Stimulated activated CD4-positive, alpha-beta T cell treated with anti-CD3 and anti-CD28 coated beads, Interleukin-12 subunit alpha, Interleukin-12 subunit beta, amount 100 ng/mL, for 48 hours (primary cell): ENCODE data around the gene DRAXIN.

Source experiments
- DNase-seq, 3 donors: peaks; one replicate each; pipeline ENCODE4 v3.0.0-alpha.2; 2020; ENCODE audit warnings: low read depth in 2 of 3, low spot score in 1 of 3

The DRAXIN gene

DNA sequence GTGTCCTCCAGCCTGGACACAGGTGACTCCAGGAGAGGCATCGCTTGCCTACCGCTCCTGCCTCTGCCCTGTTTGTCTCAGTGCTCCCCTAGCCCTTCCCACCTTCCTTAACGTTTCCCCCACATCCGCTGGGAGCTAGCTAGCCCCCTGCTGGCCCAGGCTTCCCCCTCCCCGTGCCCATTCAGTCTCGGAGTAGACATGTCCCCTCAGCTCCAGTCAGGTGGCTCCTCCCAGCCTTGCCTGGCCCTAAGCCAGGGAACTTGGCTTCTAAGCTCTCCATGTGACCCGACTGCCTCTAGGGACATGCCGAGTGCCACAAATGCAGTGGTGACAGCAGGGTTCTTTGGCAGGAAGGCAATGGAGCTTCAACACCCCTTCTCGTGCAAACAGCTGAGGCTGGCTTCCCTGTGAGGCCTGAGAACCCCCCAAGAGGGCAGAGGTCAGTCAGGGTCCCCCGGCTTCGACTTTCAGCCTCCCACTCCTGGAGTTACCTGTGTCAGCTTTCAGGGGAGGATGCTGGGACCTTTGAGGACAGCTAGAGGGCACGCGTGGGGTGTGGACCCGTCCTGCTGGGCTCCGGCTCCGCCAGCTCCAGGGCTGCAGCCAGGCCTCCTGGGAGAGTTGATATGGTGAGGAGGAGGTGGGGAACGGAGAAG lies 16.2 kb downstream of the DRAXIN start:
- DNase-seq = no peak

DNA sequence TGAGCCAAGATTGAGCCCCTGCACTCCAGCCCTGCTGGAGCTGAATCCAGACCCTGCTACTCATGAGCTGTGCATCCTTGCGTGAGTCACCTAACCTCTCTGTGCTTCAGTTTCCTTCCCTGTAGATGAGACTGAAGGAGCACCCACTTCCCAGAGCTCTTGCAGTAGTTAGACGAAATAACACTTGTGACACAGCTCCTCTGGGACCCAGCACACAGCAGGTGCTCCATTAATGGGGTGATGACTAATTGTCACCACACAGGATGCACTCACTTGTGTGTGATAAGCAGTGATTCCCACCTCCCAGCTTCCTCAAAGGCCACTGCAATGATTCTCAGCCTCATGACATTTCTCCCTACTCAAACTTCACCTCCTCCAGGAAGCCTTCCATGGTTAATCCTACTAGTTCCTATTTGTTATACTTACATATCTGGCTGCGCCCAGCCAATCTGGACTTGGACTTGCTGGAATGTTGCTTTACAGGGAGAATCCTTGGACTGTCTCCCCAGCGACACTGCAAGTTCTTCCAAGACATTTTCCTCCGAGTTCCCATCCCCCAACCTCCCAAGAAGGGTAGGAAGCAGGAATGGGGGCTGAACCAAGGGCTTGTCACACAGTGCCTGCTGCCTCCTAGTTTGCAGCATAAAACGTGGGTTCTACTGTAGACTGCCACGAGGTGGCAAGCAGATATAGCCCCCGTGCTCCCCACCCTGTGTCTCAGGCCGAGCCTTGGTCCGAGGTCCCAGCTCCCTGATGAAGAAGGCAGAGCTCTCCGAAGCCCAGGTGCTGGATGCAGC lies 17.2 kb downstream of the DRAXIN start:
- DNase-seq = no peak

DNA sequence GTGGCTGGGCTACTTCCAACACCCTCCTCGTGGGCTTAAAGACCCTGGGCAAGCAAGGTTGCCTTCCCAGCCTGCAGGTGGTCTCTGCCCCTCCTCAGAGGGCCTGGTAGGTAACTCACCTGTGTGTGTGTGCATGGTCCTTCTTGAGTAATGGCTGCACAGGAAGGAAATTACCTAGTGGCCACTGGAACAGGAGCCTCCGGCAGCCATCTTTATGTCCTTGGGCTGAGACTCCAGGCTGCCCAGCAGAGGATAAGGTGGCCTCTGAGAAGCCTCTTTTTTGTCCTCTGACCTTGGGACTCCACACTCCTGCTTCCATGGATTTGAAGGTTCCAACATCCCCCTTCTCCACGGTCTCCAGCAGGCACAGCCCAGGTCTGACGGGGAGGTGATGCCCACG lies 20.0 kb downstream of the DRAXIN start:
- DNase-seq = no peak

DNA sequence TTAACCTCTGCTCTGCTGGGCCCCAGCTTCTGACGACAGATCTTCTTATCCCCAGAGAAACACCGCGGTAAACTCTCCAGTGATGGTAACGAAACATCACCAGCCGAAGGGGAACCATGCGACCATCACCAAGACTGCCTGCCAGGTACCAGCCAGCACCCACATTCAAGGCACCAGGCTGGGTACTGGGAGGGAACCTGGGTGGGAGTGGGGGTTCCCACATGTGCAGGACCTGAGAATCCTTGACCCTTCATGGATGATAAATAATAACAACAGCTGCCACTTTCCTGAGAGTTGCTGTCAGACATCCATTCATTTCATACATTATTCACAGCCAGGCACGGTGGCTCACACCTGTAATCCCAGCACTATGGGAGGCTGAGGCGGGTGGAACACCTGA lies 20.8 kb downstream of the DRAXIN start:
- no peak for DNase-seq

DNA sequence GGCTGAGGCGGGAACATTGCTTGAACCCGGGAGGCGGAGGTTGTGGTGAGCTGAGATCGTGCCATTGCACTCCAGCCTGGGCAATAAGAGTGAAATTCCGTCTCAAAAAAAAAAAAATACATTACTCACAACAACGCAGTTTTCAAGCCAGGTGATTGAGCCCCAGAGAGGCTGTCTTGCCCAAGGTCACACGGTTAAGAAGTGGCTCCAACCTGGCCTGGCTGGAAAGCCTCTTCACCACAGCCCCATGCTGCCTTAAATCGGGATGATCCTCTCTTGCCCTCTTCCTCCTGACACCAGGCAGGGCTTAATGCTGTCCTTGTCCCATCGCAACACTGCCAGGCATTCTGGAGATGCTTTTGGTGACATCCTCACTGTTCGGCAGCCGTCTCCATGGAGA lies 21.6 kb downstream of the DRAXIN start:
- no peak for DNase-seq

GRCh38 chr1:11714831-11715575 lies 23.5 kb downstream of the DRAXIN start:
- DNase-seq = no peak

DNA sequence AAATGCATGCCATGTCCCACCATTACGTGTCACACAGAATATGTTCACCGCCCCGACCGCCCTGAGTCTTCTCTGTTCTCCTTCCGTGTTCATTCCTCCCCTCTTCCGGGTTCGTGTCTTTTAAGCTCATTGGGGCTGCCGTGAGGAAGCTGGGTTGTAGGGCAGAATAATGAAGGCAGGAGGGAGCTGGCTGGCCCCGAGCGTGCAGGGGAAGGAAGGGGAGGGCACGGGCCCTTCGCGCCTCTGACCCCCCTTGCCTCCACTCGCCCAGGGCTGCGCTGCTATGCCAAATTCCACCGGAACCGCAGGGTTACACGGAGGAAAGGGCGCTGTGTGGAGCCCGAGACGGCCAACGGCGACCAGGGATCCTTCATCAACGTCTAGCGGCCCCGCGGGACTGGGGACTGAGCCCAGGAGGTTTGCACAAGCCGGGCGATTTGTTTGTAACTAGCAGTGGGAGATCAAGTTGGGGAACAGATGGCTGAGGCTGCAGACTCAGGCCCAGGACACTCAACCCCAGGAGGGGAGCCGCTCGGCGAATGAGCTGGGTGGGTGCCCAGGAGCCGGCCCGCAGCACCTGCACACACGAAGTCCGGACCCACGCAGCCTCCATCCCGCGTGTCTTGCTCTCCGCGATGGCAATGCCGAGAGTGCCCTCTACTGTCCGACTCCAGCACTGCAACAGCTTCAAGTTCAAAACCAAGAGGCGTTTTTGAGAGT lies 28.0 kb downstream of the DRAXIN start:
- peak; percentile 63 to 88 (median 73) for DNase-seq

GRCh38 chr1:11720033-11720376 lies 28.5 kb downstream of the DRAXIN start:
- DNase-seq = no peak

DNA sequence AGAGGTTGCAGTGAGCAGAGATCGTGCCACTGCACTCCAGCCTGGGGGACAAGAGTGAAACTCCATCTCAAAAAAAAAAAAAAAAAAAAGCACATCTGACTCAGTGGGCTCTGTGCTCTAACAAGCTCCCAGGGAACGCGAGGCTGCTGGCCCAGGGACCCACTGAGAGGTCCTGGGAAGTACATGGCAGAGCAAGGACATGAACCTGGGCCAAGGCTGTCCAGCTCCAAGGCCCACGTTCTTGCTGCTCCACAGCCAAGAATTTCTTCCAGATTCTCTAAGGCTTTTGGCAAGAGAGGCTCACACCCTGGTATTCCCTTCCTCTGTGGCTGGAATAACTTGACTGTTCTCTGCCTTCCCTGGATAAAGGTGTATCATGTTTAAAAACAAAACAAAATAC lies 29.0 kb downstream of the DRAXIN start:
- no peak for DNase-seq

GRCh38 chr1:11721311-11721710 lies 29.8 kb downstream of the DRAXIN start:
- no peak for DNase-seq

GRCh38 chr1:11722538-11722937 lies 31.0 kb downstream of the DRAXIN start:
- DNase-seq = no peak

GRCh38 chr1:11725616-11726015 lies 34.1 kb downstream of the DRAXIN start:
- no peak for DNase-seq

DNA sequence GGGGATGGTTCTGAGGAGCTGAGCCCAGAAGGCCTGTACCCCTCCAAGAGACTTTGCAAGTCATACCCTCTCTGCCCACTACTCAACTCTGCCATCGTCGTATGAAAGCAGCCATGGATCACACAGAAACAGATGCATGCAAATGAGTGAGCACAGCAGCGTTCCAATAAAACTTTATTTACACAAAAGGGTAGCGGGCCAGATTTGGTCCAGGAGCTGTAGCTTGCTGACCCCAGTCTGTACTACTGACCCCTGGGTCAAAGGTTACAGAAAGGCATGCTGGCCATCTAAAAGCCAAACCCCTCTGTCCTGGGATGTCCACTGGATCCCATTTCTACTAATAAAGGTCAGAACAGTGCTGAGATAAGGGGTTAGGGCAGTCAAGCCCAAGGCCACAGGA lies 35.6 kb downstream of the DRAXIN start:
- no peak for DNase-seq

DNA sequence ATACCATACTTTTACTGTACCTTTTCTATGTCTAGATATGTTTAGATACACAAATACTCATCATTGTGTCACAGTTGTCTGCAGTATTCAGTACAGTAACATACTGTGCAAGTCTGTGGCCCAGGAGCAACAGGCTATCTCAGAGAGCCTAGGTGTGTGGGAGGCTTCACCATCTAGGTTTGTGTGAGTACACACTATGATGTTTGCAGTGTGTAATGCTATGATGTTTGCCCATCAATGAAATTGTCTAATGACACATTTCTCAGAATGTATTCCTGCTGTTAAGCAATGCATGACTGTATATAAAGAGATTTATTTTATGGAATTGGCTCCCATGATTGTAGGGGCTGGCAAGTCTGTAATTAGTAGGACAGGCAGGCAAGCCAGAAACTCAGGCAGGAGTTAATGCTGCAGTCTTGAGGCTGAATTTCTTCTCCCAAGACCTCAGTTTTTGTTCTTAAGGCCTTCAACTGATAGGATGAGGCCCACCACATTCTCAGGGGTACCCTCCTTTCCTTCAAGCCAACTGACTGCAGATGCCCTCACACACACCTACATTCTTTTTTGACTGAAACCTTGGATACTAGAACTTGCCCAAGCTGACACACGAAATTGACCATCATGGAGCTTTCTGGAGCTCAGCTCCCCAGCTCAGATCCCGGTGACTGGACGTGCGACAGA lies 36.8 kb downstream of the DRAXIN start:
- no peak for DNase-seq

GRCh38 chr1:11729155-11729497 lies 37.6 kb downstream of the DRAXIN start:
- DNase-seq = no peak

DNA sequence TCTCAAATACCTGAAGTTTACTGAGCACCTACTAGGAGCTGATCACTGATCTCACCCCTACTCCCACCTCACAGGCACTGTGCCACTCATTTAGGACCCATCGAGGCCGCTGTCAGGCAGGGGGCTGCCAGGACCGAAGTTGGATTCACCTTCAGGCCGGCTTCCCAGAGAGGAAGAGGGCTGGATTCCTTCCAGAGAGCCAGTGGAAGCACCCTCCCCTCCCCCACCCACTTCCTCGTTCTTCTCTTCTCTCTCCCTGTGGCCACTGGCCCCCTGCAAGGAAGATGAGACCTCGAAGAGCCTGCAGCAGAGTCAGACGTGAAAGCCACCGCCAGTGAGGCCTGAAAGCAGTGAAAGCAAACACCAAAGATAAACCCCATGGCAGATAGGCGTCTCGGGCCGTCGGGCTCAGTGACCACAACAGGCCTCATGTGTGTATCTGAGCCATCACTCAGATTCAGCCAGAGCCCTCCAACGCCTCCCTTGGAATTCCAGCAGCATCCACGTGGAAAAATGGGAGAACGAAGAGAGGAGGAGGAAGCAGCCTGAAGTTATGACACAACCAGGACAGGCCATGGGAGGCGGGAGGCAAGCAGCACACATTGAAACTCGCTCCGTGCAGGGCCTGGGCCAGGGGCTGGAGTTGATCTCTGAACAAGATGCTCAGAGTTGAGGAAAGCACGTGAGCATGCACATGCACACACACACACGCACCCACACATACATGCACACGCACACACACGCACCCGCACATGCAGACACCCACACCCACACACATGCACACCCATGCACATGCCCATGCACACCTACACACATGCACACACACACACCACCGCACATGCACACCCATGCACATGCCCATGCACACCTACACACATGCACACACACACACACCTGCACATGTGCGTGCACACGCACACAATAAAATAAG lies 38.3 kb downstream of the DRAXIN start:
- no peak for DNase-seq

GRCh38 chr1:11730429-11730891 lies 39.0 kb downstream of the DRAXIN start:
- DNase-seq = no peak

GRCh38 chr1:11731691-11732283 lies 40.3 kb downstream of the DRAXIN start:
- DNase-seq = no peak

- no peak for DNase-seq
Observed at GRCh38 chr1:11733306-11733705, 41.8 kb downstream of the DRAXIN start.

DNA sequence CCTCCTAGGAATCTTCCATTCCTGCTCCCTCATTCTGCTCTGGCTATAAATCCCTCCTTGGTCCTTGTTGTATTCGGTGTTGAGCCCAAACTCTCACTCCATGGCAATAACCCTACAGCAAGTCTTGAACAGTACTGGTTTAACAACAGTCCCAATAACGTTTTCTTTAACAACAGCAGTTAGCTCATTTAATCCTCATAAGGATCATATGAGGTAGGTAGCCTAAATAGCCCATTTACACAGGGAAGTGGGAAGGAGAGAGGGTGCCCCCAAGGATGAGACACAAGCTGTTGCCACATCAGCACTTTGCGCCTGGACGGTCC lies 44.0 kb downstream of the DRAXIN start:
- no peak for DNase-seq
